Hematopoietic multipotent progenitor cell treated with erythropoietin and hydrocortisone succinate and interleukin-3 and kit ligand, for 8 days (in vitro differentiated cells): ENCODE measurements around the gene ARHGAP24.

Experiments
- DNase-seq: peaks from one replicate; pipeline ENCODE4 v3.0.0-alpha.2; 2015

The ARHGAP24 gene

DNA sequence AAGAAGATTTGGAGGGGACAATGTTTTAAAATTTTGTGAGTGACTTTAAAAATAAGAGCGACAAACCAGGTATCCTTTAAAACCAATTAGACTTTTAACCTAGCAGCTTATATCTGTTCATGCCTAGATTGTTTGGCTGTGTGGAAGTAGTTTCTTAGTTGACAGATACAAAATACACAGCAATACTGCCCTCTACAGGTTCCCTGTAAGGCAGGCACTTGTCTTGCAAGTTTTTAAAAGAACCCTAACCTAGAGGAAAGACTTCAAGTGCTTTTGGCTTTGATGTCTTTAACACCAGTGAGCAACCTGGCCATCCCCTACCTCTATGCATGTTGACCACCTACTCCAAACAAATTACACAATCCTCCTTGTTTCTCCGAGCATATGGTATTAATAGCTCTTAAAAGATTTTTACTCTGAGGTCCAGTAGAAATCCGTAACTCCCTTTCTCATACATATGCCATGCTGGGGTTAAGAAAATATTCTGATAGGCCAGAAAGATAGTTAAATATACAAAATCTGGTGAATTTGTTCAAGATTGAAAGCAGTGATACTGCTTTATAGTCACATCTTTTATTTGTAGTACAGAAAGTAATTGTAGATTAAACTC, 273.0 kb downstream of the ARHGAP24 start:
- DNase-seq: peak; percentile 63

- DNase-seq: no peak
Measured at GRCh38 chr4:85748654-85749053, 273.7 kb downstream of the ARHGAP24 start.

DNA sequence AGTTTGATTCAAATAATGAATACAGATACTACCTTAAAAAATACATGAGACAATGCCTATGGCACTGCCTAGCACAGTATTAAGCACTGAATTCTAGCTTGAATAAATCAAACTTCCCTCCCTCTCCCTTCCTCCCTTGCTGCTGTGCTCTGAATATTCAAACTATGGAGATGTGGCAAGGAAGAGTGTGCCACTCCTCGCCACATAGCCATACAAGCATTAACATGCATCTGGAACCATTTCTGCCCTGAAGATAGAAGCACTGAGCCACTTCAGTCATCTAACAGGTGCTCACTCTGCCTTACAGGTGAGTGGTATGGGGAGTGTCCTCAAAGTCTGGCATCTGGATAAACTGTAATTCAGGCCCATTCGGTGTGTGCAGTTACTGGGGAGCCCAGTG, 276.9 kb downstream of the ARHGAP24 start:
- DNase-seq: no peak

- DNase-seq: no peak
Measured at GRCh38 chr4:85755285-85755684, 280.3 kb downstream of the ARHGAP24 start.

DNA sequence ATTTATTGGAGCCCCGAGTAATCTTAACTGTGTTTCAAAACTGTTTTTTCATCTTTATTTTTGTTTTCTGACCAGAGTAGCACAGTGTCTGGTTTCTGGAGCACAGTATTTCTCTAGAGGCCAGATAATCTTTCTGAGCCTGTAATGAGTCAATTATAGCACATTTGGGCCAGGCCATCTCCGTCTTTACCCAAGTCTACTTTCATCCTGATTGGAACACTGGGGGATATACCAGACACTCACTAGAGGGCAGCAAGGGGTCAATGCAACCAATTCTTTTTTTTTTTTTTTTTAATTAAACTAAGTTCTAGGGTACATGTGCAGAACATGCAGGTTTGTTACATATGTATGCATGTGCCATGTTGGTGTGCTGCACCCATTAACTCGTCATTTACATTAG, 282.0 kb downstream of the ARHGAP24 start:
- peak; percentile 19 for DNase-seq

GRCh38 chr4:85759388-85759787, 284.4 kb downstream of the ARHGAP24 start:
- DNase-seq: no peak

- no peak for DNase-seq
Measured at GRCh38 chr4:85760511-85760910, 285.6 kb downstream of the ARHGAP24 start.

GRCh38 chr4:85761803-85762528, 287.0 kb downstream of the ARHGAP24 start:
- no peak for DNase-seq

DNA sequence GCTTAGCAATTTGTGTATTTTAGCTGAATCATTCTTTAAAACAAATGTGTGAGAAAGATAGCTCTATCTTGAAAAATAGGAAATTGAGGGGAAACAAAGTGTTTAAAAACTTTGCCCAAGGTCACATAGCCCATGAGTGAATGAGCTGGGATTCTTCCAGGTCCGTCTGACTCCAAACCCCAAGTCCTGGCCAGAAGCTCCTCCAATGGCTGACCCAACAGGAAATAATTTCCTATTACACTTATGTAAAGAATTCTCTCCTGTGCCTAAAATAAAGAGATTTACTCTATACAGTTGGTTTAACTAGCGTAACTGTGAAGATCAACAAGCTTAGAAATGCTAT, 287.6 kb downstream of the ARHGAP24 start:
- DNase-seq: no peak

GRCh38 chr4:85763202-85763601, 288.3 kb downstream of the ARHGAP24 start:
- DNase-seq: no peak

GRCh38 chr4:85767649-85768048, 292.7 kb downstream of the ARHGAP24 start:
- no peak for DNase-seq

GRCh38 chr4:85769009-85769408, 294.1 kb downstream of the ARHGAP24 start:
- DNase-seq: no peak

DNA sequence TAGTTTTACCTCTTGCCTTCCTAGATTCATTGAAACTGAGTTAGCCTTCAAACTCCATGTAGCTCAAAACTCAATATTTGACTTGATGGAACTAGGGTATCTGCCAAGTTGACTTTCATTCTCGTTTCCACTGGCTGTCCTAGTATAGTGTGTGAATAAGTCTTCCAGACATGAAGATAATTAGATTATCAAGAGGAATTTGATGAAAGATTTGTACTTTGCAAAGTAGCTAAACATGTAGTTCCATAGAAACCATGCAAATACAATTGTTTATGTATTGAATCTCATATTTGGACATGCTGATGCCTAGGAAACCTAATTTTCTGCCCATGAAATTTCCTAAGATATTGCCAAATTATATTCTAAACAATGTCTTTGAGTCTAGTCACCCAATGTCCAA, 297.5 kb downstream of the ARHGAP24 start:
- no peak for DNase-seq

- DNase-seq: no peak
Measured at GRCh38 chr4:85773372-85773771, 298.4 kb downstream of the ARHGAP24 start.

GRCh38 chr4:85774000-85774399, 299.1 kb downstream of the ARHGAP24 start:
- no peak for DNase-seq

- DNase-seq: no peak
Measured at GRCh38 chr4:85774489-85774888, 299.5 kb downstream of the ARHGAP24 start.

GRCh38 chr4:85776096-85776495, 301.1 kb downstream of the ARHGAP24 start:
- DNase-seq: no peak

DNA sequence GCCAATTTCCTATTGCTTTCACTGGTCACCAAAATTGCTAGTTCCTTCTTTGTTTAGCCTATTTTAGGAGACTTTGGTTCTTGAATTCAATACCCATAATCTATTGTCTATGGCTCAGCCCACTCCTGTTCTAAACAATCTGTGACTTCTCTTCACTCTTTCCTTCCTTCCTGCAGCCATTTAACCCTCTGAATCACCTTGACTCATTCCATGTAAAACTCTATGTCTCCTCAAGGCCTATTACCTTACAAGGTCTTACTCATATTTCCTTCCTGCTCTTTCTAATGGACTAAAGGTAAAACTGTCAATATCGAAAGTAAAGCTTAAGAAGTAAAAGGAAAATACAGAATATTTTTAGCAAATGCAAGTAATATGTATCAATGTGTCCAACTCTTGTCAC, 301.6 kb downstream of the ARHGAP24 start:
- no peak for DNase-seq

- DNase-seq: no peak
Measured at GRCh38 chr4:85777908-85778631, 303.1 kb downstream of the ARHGAP24 start.

- no peak for DNase-seq
Measured at GRCh38 chr4:85778632-85779131, 303.7 kb downstream of the ARHGAP24 start.

DNA sequence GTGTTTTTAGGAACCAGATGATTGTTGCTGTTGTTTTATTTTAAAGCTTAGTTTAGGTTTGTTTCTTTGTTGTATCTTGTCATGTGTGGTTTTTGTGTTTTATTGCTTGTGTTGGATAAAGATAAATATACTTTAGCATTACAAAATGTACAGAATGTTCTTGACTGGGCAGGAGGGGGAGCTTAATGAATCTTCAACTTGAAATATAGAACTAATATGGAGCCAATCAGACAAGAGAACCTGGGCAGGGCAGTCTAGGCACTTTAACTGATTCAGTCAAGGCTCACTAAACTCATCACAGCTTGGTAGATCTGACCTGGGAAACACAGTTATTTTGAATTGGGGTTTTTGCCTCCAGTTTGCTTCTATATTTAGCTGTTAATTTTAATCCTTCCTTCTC, 304.2 kb downstream of the ARHGAP24 start:
- DNase-seq: no peak

GRCh38 chr4:85780664-85781063, 305.7 kb downstream of the ARHGAP24 start:
- DNase-seq: no peak

DNA sequence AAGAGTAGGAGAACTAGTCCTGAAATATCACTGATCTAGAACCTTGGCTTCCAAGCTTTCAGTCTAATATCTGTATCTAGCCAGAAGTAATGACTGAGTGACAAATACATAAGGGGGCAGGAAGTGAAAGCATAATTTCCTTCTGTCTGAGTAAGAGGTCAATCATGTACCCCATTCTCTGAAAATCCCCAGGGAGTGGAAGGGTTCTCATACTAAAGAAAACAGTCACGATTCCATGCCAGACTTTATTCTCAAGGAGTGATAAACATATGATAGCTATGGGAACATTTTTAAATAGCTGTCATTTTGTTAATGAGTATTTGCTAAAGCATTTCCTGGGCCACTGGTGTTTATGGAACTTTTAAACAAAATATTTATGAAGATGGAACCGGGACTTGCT, 308.5 kb downstream of the ARHGAP24 start:
- no peak for DNase-seq

GRCh38 chr4:85783900-85784299, 308.9 kb downstream of the ARHGAP24 start:
- no peak for DNase-seq
